ENCODE measurements around the gene PDCD7.
A peak's percentile ranks its signal among the peaks of the same experiment; 100 is the strongest.

The PDCD7 gene

GRCh38 chr15:65086680-65087111 lies 46.9 kb downstream of the PDCD7 start:
- no peaks in the 10 kb centered on the region for H3K79me1 ChIP-seq (replicated peaks; ENCODE audit: low read length, poor library complexity, severe bottlenecking)
- H2BK15ac ChIP-seq (ENCODE audit: low read depth, poor library complexity, severe bottlenecking) = no peak overlapping the region
- no peak overlapping the region for H2AK5ac ChIP-seq (ENCODE audit: low read length, severe bottlenecking)
- WGBS = 86% methylated on average over 6 of the region's 6 CpGs
- H3K36me3 ChIP-seq (ENCODE audit: control insufficient read depth in 1 of 2, insufficient read depth in 2 of 2, low read depth in 1 of 2, low read length in 2 of 2) = peaks cover 0 to 4% of the 10 kb centered on the region in 2 experiments
- no peak overlapping the region for H3K4me3 ChIP-seq (ENCODE audit: insufficient read depth in 1 of 2, low read depth in 1 of 2, low read length in 2 of 2)
- no peak overlapping the region for H2AFZ ChIP-seq (ENCODE audit: low read depth, low read length)
- peaks cover 21% of the 10 kb centered on the region for H3K4me1 ChIP-seq (ENCODE audit: control insufficient read depth, insufficient read depth, low read depth, low read length)
- no peak overlapping the region for H3K18ac ChIP-seq (ENCODE audit: low read depth in 1 of 2, low read length in 2 of 2)
- no peaks in the 10 kb centered on the region for H3K9me3 ChIP-seq (ENCODE audit: control insufficient read depth, low read length)
- no peak overlapping the region for H3K4ac ChIP-seq (ENCODE audit: low read depth in 1 of 2, low read length in 2 of 2)
- peaks cover 53 to 60% of the 10 kb centered on the region in 2 experiments for H3K27me3 ChIP-seq (ENCODE audit: control insufficient read depth in 1 of 2, insufficient read depth in 1 of 2, low read length in 2 of 2)
- no peak overlapping the region for H3K23ac ChIP-seq (ENCODE audit: low read length in 2 of 2)
- no peak overlapping the region for H4K91ac ChIP-seq (ENCODE audit: low read length)
- no peak overlapping the region for H3K9ac ChIP-seq (ENCODE audit: low read length)
- H2BK5ac ChIP-seq (ENCODE audit: low read depth, low read length, poor library complexity, severe bottlenecking) = no peak overlapping the region
- no peak overlapping the region for H3K4me2 ChIP-seq (ENCODE audit: low read length, poor library complexity, severe bottlenecking)
- no peak overlapping the region for H2BK12ac ChIP-seq (ENCODE audit: low read length in 2 of 2)
- H3K27ac ChIP-seq (ENCODE audit: low read length, poor library complexity, severe bottlenecking) = no peak overlapping the region
- no peak overlapping the region for H2BK120ac ChIP-seq (ENCODE audit: low read depth, low read length)
- no peak for DNase-seq
- H4K8ac ChIP-seq (ENCODE audit: low read length) = no peak overlapping the region
- H3K14ac ChIP-seq (ENCODE audit: low read length in 2 of 2) = no peak overlapping the region

DNA sequence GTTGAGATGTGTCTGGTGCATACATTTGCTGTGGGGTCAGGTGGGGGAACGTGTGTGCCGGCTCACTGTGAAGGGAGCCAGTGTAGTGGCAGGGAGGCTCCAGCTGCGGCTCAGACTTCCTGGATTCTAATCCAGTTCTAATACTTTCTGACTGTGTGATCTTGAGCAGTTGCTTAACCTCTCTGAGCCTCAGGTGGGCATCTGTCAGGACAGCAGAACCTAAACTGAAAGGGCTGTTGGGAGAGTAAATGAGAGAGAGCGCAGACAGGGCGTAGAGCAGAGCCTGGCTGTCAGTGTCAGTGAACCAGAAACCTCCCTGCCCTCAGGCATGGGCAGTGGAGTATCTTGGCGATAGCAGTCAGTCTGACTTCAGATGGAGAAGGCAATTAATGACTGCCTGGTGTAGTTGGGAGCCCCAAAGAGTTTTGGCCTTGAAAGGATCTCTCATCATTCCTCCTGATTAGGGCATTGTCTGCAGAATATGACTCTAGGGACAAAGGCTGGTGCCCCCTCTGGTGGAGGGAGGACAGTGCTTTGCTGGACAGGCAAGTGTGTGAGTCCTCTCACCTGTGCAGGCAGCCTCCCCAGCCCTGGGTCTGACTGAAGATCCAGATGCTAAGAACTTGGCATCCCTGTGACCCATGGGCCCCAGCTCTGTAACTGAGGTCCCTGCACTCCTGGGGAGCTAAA lies 47.5 kb downstream of the PDCD7 start:
- no peak overlapping the region for H3K4me2 ChIP-seq (ENCODE audit: low read length, poor library complexity, severe bottlenecking)
- DNase-seq = no peak
- no peak overlapping the region for H2BK12ac ChIP-seq (ENCODE audit: low read length in 2 of 2)
- no peaks in the 10 kb centered on the region for H3K9me3 ChIP-seq (ENCODE audit: control insufficient read depth, low read length)
- no peak overlapping the region for H4K91ac ChIP-seq (ENCODE audit: low read length)
- no peak overlapping the region for H4K8ac ChIP-seq (ENCODE audit: low read length)
- H2BK5ac ChIP-seq (ENCODE audit: low read depth, low read length, poor library complexity, severe bottlenecking) = no peak overlapping the region
- peaks cover 21% of the 10 kb centered on the region for H3K4me1 ChIP-seq (ENCODE audit: control insufficient read depth, insufficient read depth, low read depth, low read length)
- H3K27ac ChIP-seq (ENCODE audit: low read length, poor library complexity, severe bottlenecking) = no peak overlapping the region
- no peaks in the 10 kb centered on the region for H3K79me1 ChIP-seq (replicated peaks; ENCODE audit: low read length, poor library complexity, severe bottlenecking)
- no peak overlapping the region for H3K4ac ChIP-seq (ENCODE audit: low read depth in 1 of 2, low read length in 2 of 2)
- no peak overlapping the region for H2BK120ac ChIP-seq (ENCODE audit: low read depth, low read length)
- H3K36me3 ChIP-seq (ENCODE audit: control insufficient read depth in 1 of 2, insufficient read depth in 2 of 2, low read depth in 1 of 2, low read length in 2 of 2) = peaks cover 0 to 4% of the 10 kb centered on the region in 2 experiments
- 91% methylated on average over 6 of the region's 6 CpGs for WGBS
- no peak overlapping the region for H2BK15ac ChIP-seq (ENCODE audit: low read depth, poor library complexity, severe bottlenecking)
- no peak overlapping the region for H3K4me3 ChIP-seq (ENCODE audit: insufficient read depth in 1 of 2, low read depth in 1 of 2, low read length in 2 of 2)
- no peak overlapping the region for H3K14ac ChIP-seq (ENCODE audit: low read length in 2 of 2)
- H2AFZ ChIP-seq (ENCODE audit: low read depth, low read length) = no peak overlapping the region
- no peak overlapping the region for H3K23ac ChIP-seq (ENCODE audit: low read length in 2 of 2)
- H3K9ac ChIP-seq (ENCODE audit: low read length) = no peak overlapping the region
- H3K27me3 ChIP-seq (ENCODE audit: control insufficient read depth in 1 of 2, insufficient read depth in 1 of 2, low read length in 2 of 2) = peaks cover 59 to 65% of the 10 kb centered on the region in 2 experiments
- no peak overlapping the region for H3K18ac ChIP-seq (ENCODE audit: low read depth in 1 of 2, low read length in 2 of 2)
- no peak overlapping the region for H2AK5ac ChIP-seq (ENCODE audit: low read length, severe bottlenecking)

DNA sequence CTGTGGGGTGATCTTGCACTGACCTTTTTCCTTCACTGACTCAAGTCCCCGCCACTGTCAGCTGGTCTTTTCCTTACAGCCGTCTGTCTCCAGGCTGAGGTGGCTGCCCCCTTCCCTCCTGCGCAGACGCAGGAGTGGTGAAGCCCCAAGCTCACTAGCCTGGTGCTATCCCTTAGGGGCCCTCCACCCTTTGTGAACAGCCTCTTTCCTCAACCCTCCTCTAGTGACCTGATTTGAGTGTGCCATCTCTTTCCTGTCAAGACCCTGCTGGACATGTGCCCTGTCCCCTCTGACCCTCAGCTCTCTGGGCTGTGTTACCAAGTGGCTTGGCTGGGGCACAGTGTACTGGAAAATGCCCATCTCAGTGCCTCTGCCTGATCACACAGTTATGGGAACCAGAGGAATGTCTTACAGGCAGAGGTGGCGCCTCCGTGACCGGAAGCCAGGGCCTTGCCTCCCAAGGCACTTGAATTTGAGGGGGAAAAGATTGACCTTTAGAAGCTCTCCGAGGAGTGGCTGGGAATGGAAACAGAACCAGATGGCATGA lies 48.3 kb downstream of the PDCD7 start:
- H2BK15ac ChIP-seq (ENCODE audit: low read depth, poor library complexity, severe bottlenecking) = no peak overlapping the region
- no peak overlapping the region for H2BK5ac ChIP-seq (ENCODE audit: low read depth, low read length, poor library complexity, severe bottlenecking)
- peaks cover 0 to under 1% of the 10 kb centered on the region in 2 experiments for H3K36me3 ChIP-seq (ENCODE audit: control insufficient read depth in 1 of 2, insufficient read depth in 2 of 2, low read depth in 1 of 2, low read length in 2 of 2)
- H3K14ac ChIP-seq (ENCODE audit: low read length in 2 of 2) = peak overlapping the region in 1 of 2 experiments; percentile 19
- no peak overlapping the region for H2BK120ac ChIP-seq (ENCODE audit: low read depth, low read length)
- no peak overlapping the region for H4K8ac ChIP-seq (ENCODE audit: low read length)
- WGBS = 69% methylated on average over 8 of the region's 8 CpGs
- no peak for DNase-seq
- H3K4me2 ChIP-seq (ENCODE audit: low read length, poor library complexity, severe bottlenecking) = no peak overlapping the region
- H3K27me3 ChIP-seq (ENCODE audit: control insufficient read depth in 1 of 2, insufficient read depth in 1 of 2, low read length in 2 of 2) = peaks cover 62 to 72% of the 10 kb centered on the region in 2 experiments
- no peak overlapping the region for H3K18ac ChIP-seq (ENCODE audit: low read depth in 1 of 2, low read length in 2 of 2)
- H2BK12ac ChIP-seq (ENCODE audit: low read length in 2 of 2) = peak overlapping the region in 1 of 2 experiments; percentile 10
- H3K4me3 ChIP-seq (ENCODE audit: insufficient read depth in 1 of 2, low read depth in 1 of 2, low read length in 2 of 2) = no peak overlapping the region
- H2AK5ac ChIP-seq (ENCODE audit: low read length, severe bottlenecking) = no peak overlapping the region
- no peak overlapping the region for H4K91ac ChIP-seq (ENCODE audit: low read length)
- no peaks in the 10 kb centered on the region for H3K79me1 ChIP-seq (replicated peaks; ENCODE audit: low read length, poor library complexity, severe bottlenecking)
- peaks cover 21% of the 10 kb centered on the region for H3K4me1 ChIP-seq (ENCODE audit: control insufficient read depth, insufficient read depth, low read depth, low read length)
- no peak overlapping the region for H2AFZ ChIP-seq (ENCODE audit: low read depth, low read length)
- H3K9ac ChIP-seq (ENCODE audit: low read length) = no peak overlapping the region
- no peak overlapping the region for H3K4ac ChIP-seq (ENCODE audit: low read depth in 1 of 2, low read length in 2 of 2)
- no peak overlapping the region for H3K27ac ChIP-seq (ENCODE audit: low read length, poor library complexity, severe bottlenecking)
- no peaks in the 10 kb centered on the region for H3K9me3 ChIP-seq (ENCODE audit: control insufficient read depth, low read length)
- no peak overlapping the region for H3K23ac ChIP-seq (ENCODE audit: low read length in 2 of 2)

DNA sequence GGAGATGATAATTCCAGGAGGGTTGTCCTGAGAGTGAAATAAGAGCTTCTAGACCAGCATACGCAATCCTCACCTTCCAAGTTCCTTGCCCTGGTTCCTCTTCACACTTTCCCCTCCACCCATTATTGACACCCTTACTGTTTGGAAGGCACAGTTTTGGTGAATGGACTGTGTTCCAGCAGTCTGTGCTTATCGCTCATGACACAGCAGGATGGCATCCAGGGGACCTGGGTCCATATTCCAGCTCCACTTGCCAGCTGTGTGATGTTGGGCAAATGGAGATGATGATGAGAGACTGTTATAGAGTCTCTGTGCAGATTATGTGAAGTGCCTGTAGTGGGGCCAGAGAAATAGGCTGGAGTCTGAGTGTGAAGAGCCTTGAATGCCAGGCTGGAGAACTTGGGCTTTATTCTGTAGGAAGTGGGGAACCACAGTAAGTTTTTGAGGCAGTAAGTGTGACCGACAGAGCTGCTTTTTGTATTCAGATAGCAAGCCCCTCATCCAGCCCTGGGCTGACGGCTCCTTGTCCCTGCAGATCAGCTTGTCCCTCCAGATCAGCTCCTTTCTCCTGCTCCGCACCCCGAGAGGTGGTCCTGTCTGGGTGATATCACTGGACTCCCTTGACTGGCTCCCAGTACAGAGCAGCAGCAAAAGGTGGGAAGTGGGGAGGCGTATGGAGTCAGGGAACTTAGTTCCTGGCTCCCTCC lies 49.0 kb downstream of the PDCD7 start:
- Histone ChIP-seq H4K8ac (ENCODE audit: low read length) (peak overlapping the region; percentile 22), H2BK5ac (ENCODE audit: low read depth, low read length, poor library complexity, severe bottlenecking) (no peak overlapping the region), H2AFZ (ENCODE audit: low read depth, low read length) (no peak overlapping the region), H4K91ac (ENCODE audit: low read length) (no peak overlapping the region), H3K36me3 (ENCODE audit: control insufficient read depth in 1 of 2, insufficient read depth in 2 of 2, low read depth in 1 of 2, low read length in 2 of 2) (no peaks in the 10 kb centered on the region), H3K23ac (ENCODE audit: low read length in 2 of 2) (no peak overlapping the region), H3K4me3 (ENCODE audit: insufficient read depth in 1 of 2, low read depth in 1 of 2, low read length in 2 of 2) (no peak overlapping the region), H3K4me1 (ENCODE audit: control insufficient read depth, insufficient read depth, low read depth, low read length) (peaks cover 21% of the 10 kb centered on the region), H2BK120ac (ENCODE audit: low read depth, low read length) (no peak overlapping the region), H3K9ac (ENCODE audit: low read length) (no peak overlapping the region), H3K4me2 (ENCODE audit: low read length, poor library complexity, severe bottlenecking) (no peak overlapping the region), H2BK15ac (ENCODE audit: low read depth, poor library complexity, severe bottlenecking) (no peak overlapping the region), H3K27me3 (ENCODE audit: control insufficient read depth in 1 of 2, insufficient read depth in 1 of 2, low read length in 2 of 2) (peaks cover 64 to 77% of the 10 kb centered on the region in 2 experiments), H3K4ac (ENCODE audit: low read depth in 1 of 2, low read length in 2 of 2) (no peak overlapping the region), H3K27ac (ENCODE audit: low read length, poor library complexity, severe bottlenecking) (no peak overlapping the region), H2BK12ac (ENCODE audit: low read length in 2 of 2) (no peak overlapping the region), H3K9me3 (ENCODE audit: control insufficient read depth, low read length) (no peaks in the 10 kb centered on the region), H3K18ac (ENCODE audit: low read depth in 1 of 2, low read length in 2 of 2) (no peak overlapping the region), H2AK5ac (ENCODE audit: low read length, severe bottlenecking) (no peak overlapping the region), H3K14ac (ENCODE audit: low read length in 2 of 2) (peak overlapping the region in 1 of 2 experiments; percentile 19), H3K79me1 (replicated peaks; ENCODE audit: low read length, poor library complexity, severe bottlenecking) (no peaks in the 10 kb centered on the region)
- WGBS = 89% methylated on average over 7 of the region's 7 CpGs
- no peak for DNase-seq
